ENCODE results near the gene GABRB1.

GRCh38 chr4:47355568-47355967 is 324.2 kb downstream of the GABRB1 start:
- TF ChIP-seq POLR2A (IDR thresholded peaks at IDR 0.05) = no peak
- no peak for TF ChIP-seq CTCF (IDR thresholded peaks at IDR 0.05)

Measured in adrenal gland (tissue), 5 donors.